HG03139 (cell line): Measurements from ENCODE around the gene CENPU.

Source experiments
- ATAC-seq: cut with Tn5 transposase; IDR thresholded peaks from one replicate; pipeline ENCODE4 v1.9.1; 2021; ENCODE audit not compliant: unreplicated experiment

The CENPU gene

GRCh38 chr4:184713887-184714286, 20.0 kb downstream of the CENPU start:
- ATAC-seq, result no peak

GRCh38 chr4:184712322-184712721, 21.6 kb downstream of the CENPU start:
- ATAC-seq, result no peak

- ATAC-seq, result no peak
Observed at GRCh38 chr4:184706453-184706852, 27.4 kb downstream of the CENPU start.

GRCh38 chr4:184705692-184706091, 28.2 kb downstream of the CENPU start:
- ATAC-seq, result no peak

GRCh38 chr4:184702114-184702513, 31.8 kb downstream of the CENPU start:
- no peak for ATAC-seq

- no peak for ATAC-seq
Observed at GRCh38 chr4:184699941-184700340, 34.0 kb downstream of the CENPU start.

- no peak for ATAC-seq
Observed at GRCh38 chr4:184697956-184698355, 35.9 kb downstream of the CENPU start.

- no peak for ATAC-seq
Observed at GRCh38 chr4:184695178-184695896, 38.6 kb downstream of the CENPU start.

GRCh38 chr4:184694412-184694956, 39.4 kb downstream of the CENPU start:
- no peak for ATAC-seq

GRCh38 chr4:184693056-184693455, 40.8 kb downstream of the CENPU start:
- ATAC-seq, result no peak

- ATAC-seq, result no peak
Observed at GRCh38 chr4:184689681-184690080, 44.2 kb downstream of the CENPU start.

GRCh38 chr4:184688447-184688846, 45.4 kb downstream of the CENPU start:
- no peak for ATAC-seq

- ATAC-seq, result no peak
Observed at GRCh38 chr4:184688005-184688404, 45.9 kb downstream of the CENPU start.

- ATAC-seq, result no peak
Observed at GRCh38 chr4:184684491-184685189, 49.3 kb downstream of the CENPU start.

GRCh38 chr4:184681916-184682315, 52.0 kb downstream of the CENPU start:
- ATAC-seq, result no peak

- no peak for ATAC-seq
Observed at GRCh38 chr4:184680698-184681097, 53.2 kb downstream of the CENPU start.

- ATAC-seq, result no peak
Observed at GRCh38 chr4:184675821-184676492, 57.9 kb downstream of the CENPU start.

GRCh38 chr4:184675018-184675417, 58.9 kb downstream of the CENPU start:
- no peak for ATAC-seq

GRCh38 chr4:184674011-184674410, 59.9 kb downstream of the CENPU start:
- no peak for ATAC-seq

GRCh38 chr4:184672741-184673140, 61.2 kb downstream of the CENPU start:
- ATAC-seq, result no peak

GRCh38 chr4:184671101-184671500, 62.8 kb downstream of the CENPU start:
- ATAC-seq, result no peak

- ATAC-seq, result no peak
Observed at GRCh38 chr4:184669251-184669650, 64.6 kb downstream of the CENPU start.
